ENCODE results near the gene PANX2. TPM values are rescaled to one million over a fixed set of nuclear protein-coding genes. Genes with fewer than 3 reads are reported as not detected.

PANX2 gene
- total and polyA plus RNA-seq, 2 of the 13 experiments (the other 11 are each of a cell fraction or from before 2014, with no cell fraction given) = 0.15 to 1.1 TPM

- no peak for TF ChIP-seq ZNF407 (CRISPR knock-in tag; IDR thresholded peaks at IDR 0.05; ENCODE audit: not compliant biosample characterization)
- TF ChIP-seq ZNF326 (CRISPR knock-in tag; IDR thresholded peaks at IDR 0.05; ENCODE audit: borderline replicate concordance) = no peak
- 0 out of 2 replicates have a peak, but pooled peaks have one; percentile 35 for TF ChIP-seq REPIN1 (CRISPR knock-in tag; IDR thresholded peaks at IDR 0.05; ENCODE audit: borderline replicate concordance, low read depth)
- TF ChIP-seq RERE (CRISPR knock-in tag; IDR thresholded peaks at IDR 0.05; ENCODE audit: low read depth) = no peak
- no peak for TF ChIP-seq NR0B2 (CRISPR knock-in tag; IDR thresholded peaks at IDR 0.05)
- no peak for TF ChIP-seq MYNN (CRISPR knock-in tag; IDR thresholded peaks at IDR 0.05; ENCODE audit: low read depth)
- no peak for TF ChIP-seq ZNF451 (CRISPR knock-in tag; IDR thresholded peaks at IDR 0.05)
- no peak for TF ChIP-seq GMEB1 (CRISPR knock-in tag; IDR thresholded peaks at IDR 0.05; ENCODE audit: borderline replicate concordance)
- TF ChIP-seq ZSCAN5A (CRISPR knock-in tag; IDR thresholded peaks at IDR 0.05; ENCODE audit: borderline replicate concordance) = peak; percentile 47; the same call in 1 of the 2 replicates
These were observed 24.7 kb upstream of the PANX2 start (continued) for GRCh38 chr22:50145721-50146438.

Data from HepG2 (cell line).